Endothelial cell (in vitro differentiated cells): ENCODE measurements around the gene RTN4R. TPM values are rescaled to one million over a fixed set of nuclear protein-coding genes. Genes with fewer than 3 reads are reported as not detected.

Experiments used
- DNase-seq: peaks from one replicate; pipeline ENCODE4 v3.0.0; 2021; ENCODE audit warnings: low spot score
- H3K27ac Mint-ChIP-seq: one replicate; pipeline ENCODE4 v1.8.0; 2021; ENCODE audit warnings: mixed read lengths, inconsistent platforms; ENCODE audit not compliant: unreplicated experiment
- H3K27me3 Mint-ChIP-seq: one replicate; pipeline ENCODE4 v1.8.0; 2021; ENCODE audit warnings: mild to moderate bottlenecking, moderate library complexity, mixed read lengths, inconsistent platforms; ENCODE audit not compliant: unreplicated experiment
- H3K36me3 Mint-ChIP-seq: one replicate; pipeline ENCODE4 v1.8.0; 2021; ENCODE audit warnings: mild to moderate bottlenecking, low read depth, mixed read lengths, inconsistent platforms; ENCODE audit not compliant: unreplicated experiment
- H3K4me1 Mint-ChIP-seq: one replicate; pipeline ENCODE4 v1.8.0; 2021; ENCODE audit warnings: mild to moderate bottlenecking, mixed read lengths, inconsistent platforms; ENCODE audit not compliant: unreplicated experiment
- H3K4me3 Mint-ChIP-seq: one replicate; pipeline ENCODE4 v1.8.0; 2021; ENCODE audit warnings: mild to moderate bottlenecking, mixed read lengths, inconsistent platforms; ENCODE audit not compliant: unreplicated experiment
- H3K9me3 Mint-ChIP-seq: one replicate; pipeline ENCODE4 v1.8.0; 2021; ENCODE audit warnings: mixed read lengths, inconsistent platforms; ENCODE audit not compliant: unreplicated experiment
- CTCF ChIP-seq: fragments of 200-600 bp; sonication (generic); IDR thresholded peaks from one replicate; pipeline ENCODE4 v1.5.0; 2021; ENCODE audit warnings: antibody characterized with exemption; ENCODE audit not compliant: unreplicated experiment
- total RNA-seq: library from RNA; stranded (reverse); fragmentation: NEBNext Ultra II Directional; extraction: Animal tissue kit (Norgen Biotek cat#: 25700); gene quantifications from one replicate; pipeline ENCODE4 v1.2.1, GENCODE V29; 2021; ENCODE audit not compliant: unreplicated experiment

Gene RTN4R
- total RNA-seq, 1 donor from 2014 or later: 19.0 TPM

- no peak for TF ChIP-seq CTCF
- Mint-ChIP-seq H3K36me3 (no peaks in the 10 kb centered on the region), H3K4me3 (no peak overlapping the region), H3K4me1 (no peaks in the 10 kb centered on the region), H3K27me3 (peaks cover 2% of the 10 kb centered on the region), H3K27ac (no peak overlapping the region), H3K9me3 (no peaks in the 10 kb centered on the region)
- no peak for DNase-seq
These were observed 34.5 kb downstream of the RTN4R start for GRCh38 chr22:20233351-20234313.

GRCh38 chr22:20232781-20233180 lies 35.3 kb downstream of the RTN4R start:
- Mint-ChIP-seq H3K27me3 (peaks cover 2% of the 10 kb centered on the region), H3K9me3 (no peaks in the 10 kb centered on the region), H3K4me3 (no peak overlapping the region), H3K36me3 (no peaks in the 10 kb centered on the region), H3K4me1 (no peaks in the 10 kb centered on the region), H3K27ac (no peak overlapping the region)
- DNase-seq: no peak
- TF ChIP-seq CTCF: no peak

- Mint-ChIP-seq H3K4me1 (no peaks in the 10 kb centered on the region), H3K36me3 (no peaks in the 10 kb centered on the region), H3K4me3 (no peak overlapping the region), H3K27ac (no peak overlapping the region), H3K27me3 (peaks cover 2% of the 10 kb centered on the region), H3K9me3 (no peaks in the 10 kb centered on the region)
- TF ChIP-seq CTCF: no peak
- no peak for DNase-seq
These were observed 35.9 kb downstream of the RTN4R start for GRCh38 chr22:20232237-20232598.

- TF ChIP-seq CTCF: no peak
- H3K9me3 Mint-ChIP-seq: no peaks in the 10 kb centered on the region
- H3K27me3 Mint-ChIP-seq: peaks cover 2% of the 10 kb centered on the region
- no peak overlapping the region for H3K27ac Mint-ChIP-seq
- H3K4me1 Mint-ChIP-seq: no peaks in the 10 kb centered on the region
- DNase-seq: no peak
- H3K36me3 Mint-ChIP-seq: no peaks in the 10 kb centered on the region
- H3K4me3 Mint-ChIP-seq: no peak overlapping the region
These were observed 36.4 kb downstream of the RTN4R start for GRCh38 chr22:20231514-20232236.
